ENCODE data around the gene ANGPT4.

GRCh38 chr20:944148-944547, 28.0 kb upstream of the ANGPT4 start:
- TF ChIP-seq EP300 (IDR thresholded peaks at IDR 0.05; ENCODE audit: low read depth) = no peak
- no peak for TF ChIP-seq POLR2A (IDR thresholded peaks at IDR 0.05)

Data from transverse colon (tissue), 1 donor.